ENCODE results near the gene ALOX12.
"Not testable (repeated sequence)": the region's sequence is repeated elsewhere in the genome, so short reads cannot be mapped to it uniquely, and the experiment has no call there.

ALOX12 gene

GRCh38 chr17:7046127-7046724, 50.4 kb downstream of the ALOX12 start:
- no peak for DNase-seq (ENCODE audit: low spot score)

GRCh38 chr17:7046725-7047397, 51.0 kb downstream of the ALOX12 start:
- DNase-seq (ENCODE audit: low spot score) = not testable (repeated sequence)

GRCh38 chr17:7047566-7047965, 51.7 kb downstream of the ALOX12 start:
- DNase-seq (ENCODE audit: low spot score) = no peak

GRCh38 chr17:7048968-7049367, 53.1 kb downstream of the ALOX12 start:
- no peak for DNase-seq (ENCODE audit: low spot score)

- not testable (repeated sequence) for DNase-seq (ENCODE audit: low spot score)
Measured at GRCh38 chr17:7050583-7050982, 54.7 kb downstream of the ALOX12 start.

GRCh38 chr17:7056386-7056785, 60.5 kb downstream of the ALOX12 start:
- DNase-seq (ENCODE audit: low spot score) = no peak

- DNase-seq (ENCODE audit: low spot score) = no peak
Measured at GRCh38 chr17:7058831-7059447, 63.1 kb downstream of the ALOX12 start.

Data from RKO (cell line).